CD4-positive, CD25-positive, alpha-beta regulatory T cell (primary cell): ENCODE results near the gene ATP1A2. TPM values are rescaled to one million over a fixed set of nuclear protein-coding genes. Genes with fewer than 3 reads are reported as not detected.

Source experiments
- ATAC-seq, 2 donors: fragments of 150-1000 bp; cut with Tn5 transposase; one replicate each; pipeline ENCODE4 v1.10.0; 2021; ENCODE audit warnings: low read depth in 2 of 2, moderate number of reproducible peaks in 2 of 2, moderate library complexity in 1 of 2
- DNase-seq, 3 donors: peaks; one replicate each; pipeline versions ENCODE4 v3.0.0 to v3.0.0-alpha.2; 2012 to 2022; ENCODE audit warnings: mixed read lengths in 1 of 3
- H3K27ac ChIP-seq: one replicate; pipeline ENCODE4 v1.7.0; 2013; ENCODE audit warnings: mild to moderate bottlenecking, low read length; ENCODE audit not compliant: insufficient read depth, poor library complexity, severe bottlenecking
- H3K27me3 ChIP-seq: one replicate; pipeline ENCODE4 v1.7.0; 2013; ENCODE audit warnings: low read length; ENCODE audit not compliant: control insufficient read depth, insufficient read depth
- H3K36me3 ChIP-seq: one replicate; pipeline ENCODE4 v1.7.0; 2013; ENCODE audit warnings: mild to moderate bottlenecking, low read length, moderate library complexity; ENCODE audit not compliant: control insufficient read depth, insufficient read depth
- H3K4me1 ChIP-seq: 2 replicates; pipeline ENCODE4 v1.7.0; 2013; ENCODE audit warnings: mild to moderate bottlenecking, low read length; ENCODE audit not compliant: insufficient read depth, control insufficient read depth, poor library complexity, severe bottlenecking
- H3K4me3 ChIP-seq: one replicate; pipeline ENCODE4 v1.7.0; 2013; ENCODE audit warnings: low read depth, mild to moderate bottlenecking, low read length, moderate library complexity
- H3K9me3 ChIP-seq, 2 experiments: 1 replicate in 1 of 2; 2 replicates in 1 of 2; pipeline ENCODE4 v1.7.0; 2013; ENCODE audit warnings: low read length in 2 of 2, mild to moderate bottlenecking in 1 of 2, moderate library complexity in 1 of 2; ENCODE audit not compliant: control insufficient read depth in 2 of 2
- H3K27ac Mint-ChIP-seq, 3 donors: one replicate each; pipeline ENCODE4 v1.8.0; 2020 to 2022; ENCODE audit warnings: mild to moderate bottlenecking in 3 of 3, mixed read lengths in 3 of 3, moderate library complexity in 2 of 3
- H3K27me3 Mint-ChIP-seq: one replicate; pipeline ENCODE4 v1.8.0; 2022; ENCODE audit warnings: mild to moderate bottlenecking, mixed read lengths
- H3K36me3 Mint-ChIP-seq: one replicate; pipeline ENCODE4 v1.8.0; 2020; ENCODE audit warnings: mixed read lengths
- H3K4me1 Mint-ChIP-seq, 4 donors: one replicate each; pipeline ENCODE4 v1.8.0; 2020 to 2022; ENCODE audit warnings: mixed read lengths in 4 of 4, mild to moderate bottlenecking in 1 of 4
- H3K4me3 Mint-ChIP-seq, 4 donors: one replicate each; pipeline ENCODE4 v1.8.0; 2020 to 2022; ENCODE audit warnings: mild to moderate bottlenecking in 4 of 4, mixed read lengths in 4 of 4, moderate library complexity in 3 of 4
- H3K9me3 Mint-ChIP-seq, 7 donors: one replicate each; pipeline ENCODE4 v1.8.0; 2020 to 2022; ENCODE audit warnings: mixed read lengths in 7 of 7, mild to moderate bottlenecking in 3 of 7, moderate library complexity in 2 of 7
- polyA plus RNA-seq, 4 donors: library from polyadenylated mRNA; unstranded; fragments of 300-500 nt; fragmentation: Illumina TruSeq; gene quantifications; one replicate each; pipeline ENCODE4 v1.2.3, GENCODE V29; 2021
- total RNA-seq: library from RNA; stranded (reverse); gene quantifications from one replicate; pipeline ENCODE4 v1.2.3, GENCODE V29; 2022

The ATP1A2 gene
- total and polyA plus RNA-seq, 5 donors from 2014 or later = not detected

GRCh38 chr1:160094291-160094625 lies 21.3 kb upstream of the ATP1A2 start:
- Histone ChIP-seq H3K9me3 (no peaks in the 10 kb centered on the region), H3K36me3 (peaks cover 54% of the 10 kb centered on the region), H3K4me3 (no peak overlapping the region), H3K27me3 (no peaks in the 10 kb centered on the region), H3K27ac (no peak overlapping the region), H3K4me1 (peaks cover 34% of the 10 kb centered on the region)
- DNase-seq (no peak), ATAC-seq (no peak)
- Mint-ChIP-seq H3K27ac (no peak overlapping the region), H3K9me3 (peaks cover 0 to 2% (median 0%) of the 10 kb centered on the region in 7 donors), H3K36me3 (peaks cover 9% of the 10 kb centered on the region), H3K4me1 (peaks cover 1 to 55% (median 28%) of the 10 kb centered on the region in 4 donors), H3K27me3 (peaks cover 7% of the 10 kb centered on the region), H3K4me3 (peak overlapping the region in 1 of 4 donors; percentile 22)

- ATAC-seq (no peak), DNase-seq (no peak)
- no peaks in the 10 kb centered on the region for H3K27me3 ChIP-seq
- H3K4me3 Mint-ChIP-seq = no peak overlapping the region
- peaks cover 52% of the 10 kb centered on the region for H3K36me3 ChIP-seq
- H3K4me1 Mint-ChIP-seq = peaks cover 6 to 60% (median 32%) of the 10 kb centered on the region in 4 donors
- H3K27me3 Mint-ChIP-seq = peaks cover 7% of the 10 kb centered on the region
- H3K9me3 ChIP-seq = no peaks in the 10 kb centered on the region
- peaks cover 7% of the 10 kb centered on the region for H3K36me3 Mint-ChIP-seq
- no peak overlapping the region for H3K4me3 ChIP-seq
- H3K27ac ChIP-seq = no peak overlapping the region
- peaks cover 40% of the 10 kb centered on the region for H3K4me1 ChIP-seq
- H3K9me3 Mint-ChIP-seq = peaks cover 0 to 2% (median 0%) of the 10 kb centered on the region in 7 donors
- peak overlapping the region in 1 of 3 donors; percentile 29 for H3K27ac Mint-ChIP-seq
Measured at GRCh38 chr1:160094806-160095205, 20.8 kb upstream of the ATP1A2 start.

- Histone ChIP-seq H3K4me3 (no peak overlapping the region), H3K27ac (no peak overlapping the region), H3K27me3 (no peaks in the 10 kb centered on the region), H3K9me3 (no peaks in the 10 kb centered on the region), H3K36me3 (peaks cover 47% of the 10 kb centered on the region), H3K4me1 (peaks cover 41% of the 10 kb centered on the region)
- no peak for ATAC-seq
- H3K36me3 Mint-ChIP-seq = peaks cover 7% of the 10 kb centered on the region
- DNase-seq = no peak
- peaks cover 7% of the 10 kb centered on the region for H3K27me3 Mint-ChIP-seq
- peak overlapping the region; percentile 57 to 95 (median 95) for H3K27ac Mint-ChIP-seq
- peaks cover 6 to 63% (median 33%) of the 10 kb centered on the region in 4 donors for H3K4me1 Mint-ChIP-seq
- H3K9me3 Mint-ChIP-seq = peaks cover 0 to 2% (median 0%) of the 10 kb centered on the region in 7 donors
- H3K4me3 Mint-ChIP-seq = peak overlapping the region; percentile 61 to 96 (median 90)
Measured at GRCh38 chr1:160095382-160096105, 20.0 kb upstream of the ATP1A2 start.

GRCh38 chr1:160096274-160097116 lies 19.1 kb upstream of the ATP1A2 start:
- Mint-ChIP-seq H3K9me3 (peaks cover 0 to 2% (median 0%) of the 10 kb centered on the region in 7 donors), H3K4me3 (peak overlapping the region; percentile 87 to 96 (median 92)), H3K36me3 (peaks cover 3% of the 10 kb centered on the region), H3K27me3 (peaks cover 7% of the 10 kb centered on the region), H3K4me1 (peaks cover 13 to 68% (median 36%) of the 10 kb centered on the region in 4 donors), H3K27ac (peak overlapping the region; percentile 43 to 95 (median 95))
- Histone ChIP-seq H3K36me3 (peaks cover 37% of the 10 kb centered on the region), H3K9me3 (no peaks in the 10 kb centered on the region), H3K4me1 (peaks cover 51% of the 10 kb centered on the region), H3K27ac (peak overlapping the region; percentile 1), H3K4me3 (peak overlapping the region; percentile 85), H3K27me3 (no peaks in the 10 kb centered on the region)
- DNase-seq (no peak), ATAC-seq (no peak)

GRCh38 chr1:160097151-160097910 lies 18.2 kb upstream of the ATP1A2 start:
- no peaks in the 10 kb centered on the region for H3K27me3 ChIP-seq
- peaks cover 3% of the 10 kb centered on the region for H3K36me3 Mint-ChIP-seq
- H3K9me3 ChIP-seq = no peaks in the 10 kb centered on the region
- peaks cover 7% of the 10 kb centered on the region for H3K27me3 Mint-ChIP-seq
- peaks cover 15 to 68% (median 36%) of the 10 kb centered on the region in 4 donors for H3K4me1 Mint-ChIP-seq
- H3K4me1 ChIP-seq = peaks cover 52% of the 10 kb centered on the region
- peak overlapping the region; percentile 85 for H3K4me3 ChIP-seq
- peak overlapping the region; percentile 87 for H3K27ac ChIP-seq
- DNase-seq (peak in 1 of 3 donors; percentile 62), ATAC-seq (no peak)
- H3K4me3 Mint-ChIP-seq = peak overlapping the region; percentile 87 to 96 (median 92)
- H3K36me3 ChIP-seq = peaks cover 29% of the 10 kb centered on the region
- H3K9me3 Mint-ChIP-seq = peaks cover 0 to 2% (median 0%) of the 10 kb centered on the region in 7 donors
- peak overlapping the region; percentile 82 to 95 (median 95) for H3K27ac Mint-ChIP-seq

GRCh38 chr1:160097911-160098851 lies 17.4 kb upstream of the ATP1A2 start, which contains the start of gene IGSF8:
IGSF8 (minus strand) TSS chr1:160098619; CDS start chr1:160098472, 147 bp downstream.
- no peaks in the 10 kb centered on the region for H3K9me3 ChIP-seq
- H3K9me3 Mint-ChIP-seq = peaks cover 0 to 2% (median 0%) of the 10 kb centered on the region in 7 donors
- DNase-seq (peak; percentile 90 to 96 (median 91)), ATAC-seq (peak; percentile 64 to 68)
- H3K4me3 ChIP-seq = peak within 1 kb of the TSS; percentile 85
- H3K36me3 Mint-ChIP-seq = peaks cover 3% of the 10 kb centered on the region
- H3K4me1 Mint-ChIP-seq = peaks cover 15 to 66% (median 35%) of the 10 kb centered on the region in 4 donors
- peak within 1 kb of the TSS; percentile 91 to 95 (median 95) for H3K27ac Mint-ChIP-seq
- peaks cover 52% of the 10 kb centered on the region for H3K4me1 ChIP-seq
- H3K27me3 Mint-ChIP-seq = peaks cover 7% of the 10 kb centered on the region
- H3K4me3 Mint-ChIP-seq = peak within 1 kb of the TSS; percentile 87 to 96 (median 92)
- peak within 1 kb of the TSS; percentile 96 for H3K27ac ChIP-seq
- H3K36me3 ChIP-seq = peaks cover 22% of the 10 kb centered on the region
- no peaks in the 10 kb centered on the region for H3K27me3 ChIP-seq
